H9 (cell line): ENCODE measurements around the gene DTNBP1. TPM values are rescaled to one million over a fixed set of nuclear protein-coding genes. Genes with fewer than 3 reads are reported as not detected.

Source experiments
- DNase-seq: peaks from one replicate; pipeline ENCODE4 v3.0.0-alpha.2; 2017
- H2AFZ ChIP-seq: one replicate; pipeline ENCODE4 v1.6.1; 2013; ENCODE audit warnings: mild to moderate bottlenecking, low read length, control low read depth, moderate library complexity
- H2AK5ac ChIP-seq: 2 replicates; pipeline ENCODE4 v1.6.1; 2013; ENCODE audit warnings: low read length, control low read depth, mixed read lengths; ENCODE audit not compliant: insufficient read length
- H2BK120ac ChIP-seq: one replicate; pipeline ENCODE4 v1.6.1; 2013; ENCODE audit warnings: low read depth, mild to moderate bottlenecking, low read length, control low read depth, inconsistent platforms; ENCODE audit not compliant: poor library complexity, severe bottlenecking
- H2BK12ac ChIP-seq: 2 replicates; pipeline ENCODE4 v1.6.1; 2013; ENCODE audit warnings: low read length, control low read depth, mixed read lengths, low read depth; ENCODE audit not compliant: insufficient read length
- H2BK15ac ChIP-seq: 2 replicates; pipeline ENCODE4 v1.6.1; 2013; ENCODE audit warnings: low read depth, low read length, control low read depth
- H2BK20ac ChIP-seq: one replicate; pipeline ENCODE4 v1.6.1; 2013; ENCODE audit warnings: low read depth, mild to moderate bottlenecking, low read length, control low read depth, inconsistent platforms; ENCODE audit not compliant: poor library complexity, severe bottlenecking
- H2BK5ac ChIP-seq: 2 replicates; pipeline ENCODE4 v1.6.1; 2013; ENCODE audit warnings: low read length, control low read depth, mixed read lengths; ENCODE audit not compliant: insufficient read length
- H3K14ac ChIP-seq: 2 replicates; pipeline ENCODE4 v1.6.1; 2013; ENCODE audit warnings: low read length, control low read depth; ENCODE audit not compliant: insufficient read depth
- H3K18ac ChIP-seq: 2 replicates; pipeline ENCODE4 v1.6.1; 2013; ENCODE audit warnings: low read depth, mild to moderate bottlenecking, mixed read lengths, low read length, control low read depth; ENCODE audit not compliant: insufficient read length
- H3K23ac ChIP-seq: 2 replicates; pipeline ENCODE4 v1.6.1; 2013; ENCODE audit warnings: low read length, control low read depth, mixed read lengths, low read depth; ENCODE audit not compliant: insufficient read length
- H3K23me2 ChIP-seq: 2 replicates; pipeline ENCODE4 v1.6.1; 2013; ENCODE audit warnings: low read depth, mild to moderate bottlenecking, mixed read lengths, low read length, control low read depth; ENCODE audit not compliant: insufficient read length, poor library complexity, severe bottlenecking
- H3K27ac ChIP-seq: 2 replicates; pipeline ENCODE4 v1.5.1; 2013; ENCODE audit warnings: low read length, control low read depth, mixed read lengths, low read depth; ENCODE audit not compliant: insufficient read length
- H3K27me3 ChIP-seq: 2 replicates; pipeline ENCODE4 v1.6.1; 2013; ENCODE audit warnings: low read length, control low read depth, inconsistent platforms; ENCODE audit not compliant: insufficient read depth
- H3K4ac ChIP-seq: 2 replicates; pipeline ENCODE4 v1.6.1; 2013; ENCODE audit warnings: low read depth, mild to moderate bottlenecking, control low read depth, inconsistent platforms, low read length, moderate library complexity
- H3K4me1 ChIP-seq: 2 replicates; pipeline ENCODE4 v1.6.1; 2013; ENCODE audit warnings: low read length, control low read depth, inconsistent platforms; ENCODE audit not compliant: insufficient read depth
- H3K4me2 ChIP-seq: 2 replicates; pipeline ENCODE4 v1.6.1; 2013; ENCODE audit warnings: low read length, control low read depth, mixed read lengths; ENCODE audit not compliant: insufficient read length, insufficient read depth
- H3K56ac ChIP-seq: 2 replicates; pipeline ENCODE4 v1.6.1; 2013; ENCODE audit warnings: low read depth, mild to moderate bottlenecking, mixed read lengths, low read length, control low read depth; ENCODE audit not compliant: insufficient read length
- H3K79me1 ChIP-seq: 2 replicates; pipeline ENCODE4 v1.6.1; 2013; ENCODE audit warnings: low read depth, mild to moderate bottlenecking, moderate library complexity, low read length, control low read depth, inconsistent platforms; ENCODE audit not compliant: insufficient read depth, poor library complexity, severe bottlenecking
- H3K79me2 ChIP-seq: 2 replicates; pipeline ENCODE4 v1.6.1; 2013; ENCODE audit warnings: low read length, control low read depth, inconsistent platforms; ENCODE audit not compliant: insufficient read depth
- H3K9ac ChIP-seq: 2 replicates; pipeline ENCODE4 v1.6.1; 2013; ENCODE audit warnings: low read length, control low read depth, mixed read lengths; ENCODE audit not compliant: insufficient read length; ENCODE audit errors: extremely low read depth
- H3K9me3 ChIP-seq: one replicate; pipeline ENCODE4 v1.6.1; 2013; ENCODE audit warnings: low read depth, low read length, inconsistent platforms; ENCODE audit not compliant: control insufficient read depth
- H3T11ph ChIP-seq: one replicate; pipeline ENCODE4 v1.6.1; 2013; ENCODE audit warnings: mild to moderate bottlenecking, low read length, control low read depth, inconsistent platforms
- H4K20me1 ChIP-seq: one replicate; pipeline ENCODE4 v1.6.1; 2013; ENCODE audit not compliant: control insufficient read depth, insufficient read length, insufficient read depth
- H4K5ac ChIP-seq: 2 replicates; pipeline ENCODE4 v1.6.1; 2013; ENCODE audit warnings: low read depth, mild to moderate bottlenecking, mixed read lengths, low read length, control low read depth; ENCODE audit not compliant: insufficient read length
- H4K8ac ChIP-seq: replicated peaks from 2 replicates; pipeline ENCODE4 v1.6.1; 2013; ENCODE audit warnings: low read length, control low read depth, mixed read lengths, low read depth; ENCODE audit not compliant: insufficient read length
- H4K91ac ChIP-seq: 2 replicates; pipeline ENCODE4 v1.6.1; 2013; ENCODE audit warnings: low read depth, mild to moderate bottlenecking, moderate library complexity, mixed read lengths, low read length, control low read depth; ENCODE audit not compliant: insufficient read length
- H3K27ac Mint-ChIP-seq, 3 experiments: 2 replicates in 2 of 3; 3 replicates in 1 of 3; pipeline ENCODE4 v1.8.0; 2020 to 2021; ENCODE audit warnings: mixed read lengths in 3 of 3, mild to moderate bottlenecking in 1 of 3, moderate library complexity in 1 of 3
- H3K27me3 Mint-ChIP-seq: 2 replicates; pipeline ENCODE4 v1.8.0; 2021; ENCODE audit warnings: low read depth, mild to moderate bottlenecking, moderate library complexity, mixed read lengths
- H3K36me3 Mint-ChIP-seq, 3 experiments: 2 replicates in 2 of 3; 3 replicates in 1 of 3; pipeline ENCODE4 v1.8.0; 2020 to 2021; ENCODE audit warnings: low read depth in 3 of 3, mixed read lengths in 3 of 3; ENCODE audit not compliant: insufficient read depth in 1 of 3
- H3K4me1 Mint-ChIP-seq, 2 experiments: 2 replicates each; pipeline ENCODE4 v1.8.0; 2020; ENCODE audit warnings: mixed read lengths in 2 of 2
- H3K4me3 Mint-ChIP-seq, 2 experiments: 2 replicates in 1 of 2; 3 replicates in 1 of 2; pipeline ENCODE4 v1.8.0; 2020 to 2021; ENCODE audit warnings: mild to moderate bottlenecking in 2 of 2, mixed read lengths in 2 of 2, moderate library complexity in 1 of 2
- H3K9me3 Mint-ChIP-seq, 2 experiments: 2 replicates in 1 of 2; 3 replicates in 1 of 2; pipeline ENCODE4 v1.8.0; 2020; ENCODE audit warnings: mild to moderate bottlenecking in 2 of 2, mixed read lengths in 2 of 2, moderate library complexity in 1 of 2
- CTCF ChIP-seq: fragments of 200-600 bp; sonication (generic); conservative IDR thresholded peaks from 3 replicates; pipeline ENCODE4 v1.8.0; 2021; ENCODE audit warnings: antibody characterized with exemption, mild to moderate bottlenecking
- WGBS: extraction: QIAGEN DNeasy Blood & Tissue Kit; methylation state at CpG from one replicate; pipeline ENCODE4 v1.1.7; 2013; ENCODE audit warnings: missing lambda C conversion rate, low lambda C conversion rate, mixed read lengths; ENCODE audit not compliant: insufficient read length; ENCODE audit errors: extremely low coverage; 5-methylcytosine and 5-hydroxymethylcytosine counted together
- total RNA-seq: library from RNA; stranded (reverse); gene quantifications from 2 replicates; pipeline ENCODE4 v1.2.1, GENCODE V29; 2021

DTNBP1 gene
- total RNA-seq, 1 experiment from 2014 or later = 12.9 TPM

DNA sequence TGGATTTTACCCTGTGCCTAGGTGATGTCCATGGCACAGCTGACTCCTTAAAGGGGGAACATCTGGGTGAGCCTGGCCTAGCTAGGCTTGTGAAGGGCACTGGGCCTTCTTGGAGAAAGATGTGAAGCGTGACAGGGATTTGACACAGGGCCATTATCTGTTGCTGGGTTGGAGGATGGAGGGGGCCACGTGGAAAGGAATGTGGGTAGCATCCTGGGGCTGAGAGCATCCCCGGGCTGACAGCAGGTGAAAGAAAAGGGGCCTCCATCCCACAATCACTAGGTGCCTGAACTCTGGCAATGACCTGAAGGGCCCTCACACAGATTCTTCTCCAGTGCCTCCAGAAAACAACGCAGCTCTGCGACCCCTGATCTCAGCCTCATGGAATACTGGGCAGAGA lies 124.7 kb downstream of the DTNBP1 start:
- Histone ChIP-seq H3K14ac (no peak overlapping the region), H3K56ac (no peak overlapping the region), H4K20me1 (no peaks in the 10 kb centered on the region), H4K5ac (no peak overlapping the region), H3K23ac (no peak overlapping the region), H3K27me3 (no peaks in the 10 kb centered on the region), H4K91ac (no peak overlapping the region), H2BK120ac (no peak overlapping the region), H3K9me3 (no peaks in the 10 kb centered on the region), H2AK5ac (no peak overlapping the region), H2BK12ac (no peak overlapping the region), H3K27ac (no peak overlapping the region), H2BK20ac (no peak overlapping the region), H2AFZ (no peak overlapping the region), H2BK5ac (no peak overlapping the region), H3K79me1 (no peaks in the 10 kb centered on the region), H3K79me2 (no peaks in the 10 kb centered on the region), H3K18ac (no peak overlapping the region), H3K4me1 (no peaks in the 10 kb centered on the region), H4K8ac (no peak overlapping the region), H3K4ac (no peak overlapping the region), H2BK15ac (no peak overlapping the region), H3T11ph (no peak overlapping the region), H3K23me2 (no peaks in the 10 kb centered on the region), H3K9ac (no peak overlapping the region), H3K4me2 (no peak overlapping the region)
- no peak for TF ChIP-seq CTCF
- H3K36me3 Mint-ChIP-seq = peaks cover 6 to 7% (median 7%) of the 10 kb centered on the region in 3 experiments; a peak in 6 of 7 replicates
- no peak overlapping the region for H3K27ac Mint-ChIP-seq
- DNase-seq = no peak
- 0 out of 4 replicates have a peak, but pooled peaks cover 0 to 2% of the 10 kb centered on the region in 2 experiments for H3K4me1 Mint-ChIP-seq
- no peak overlapping the region for H3K4me3 Mint-ChIP-seq
- WGBS = no CpG with 5 or more reads among the region's 5 CpGs
- peaks cover 3 to 9% of the 10 kb centered on the region in 2 experiments; a peak in 4 of 5 replicates for H3K9me3 Mint-ChIP-seq
- H3K27me3 Mint-ChIP-seq = no peaks in the 10 kb centered on the region
